HEK293 (cell line): Measurements from ENCODE around the gene SH2D1A.

ENCODE experiments used
- CTCF ChIA-PET: fragments of 350-600 bp; formaldehyde crosslinking; extraction: SDS; loops from one replicate; lab custom pipeline; 2021; ENCODE audit warnings: antibody characterized with exemption; lab: Yijun Ruan, JAX
- POLR2A ChIA-PET: fragments of 300-600 bp; formaldehyde crosslinking; extraction: SDS; loops from one replicate; lab custom pipeline; 2020; ENCODE audit warnings: antibody characterized with exemption, inconsistent platforms; lab: Yijun Ruan, JAX
- H3K27ac ChIP-seq: fragments of 200-500 bp; sonication (Bioruptor generic); 2 replicates; pipeline ENCODE4 v1.5.1; 2014; ENCODE audit warnings: low read depth, low read length, control low read depth, inconsistent platforms; ENCODE audit errors: extremely low read depth
- H3K36me3 ChIP-seq, 2 experiments: fragments of 200-500 bp in 1 of 2; sonication (Bioruptor generic) in 1 of 2; 1 replicate in 1 of 2; 2 replicates in 1 of 2; pipeline ENCODE4 v1.5.1; 2014 to 2017; ENCODE audit warnings: inconsistent platforms in 2 of 2, low read length in 2 of 2; ENCODE audit not compliant: control insufficient read depth in 2 of 2, insufficient read depth in 1 of 2
- H3K4me1 ChIP-seq: fragments of 200-500 bp; sonication (Bioruptor generic); 2 replicates; pipeline ENCODE4 v1.5.1; 2014; ENCODE audit warnings: mild to moderate bottlenecking, low read length, inconsistent platforms; ENCODE audit not compliant: control insufficient read depth, insufficient read depth
- H3K4me3 ChIP-seq: 2 replicates; pipeline ENCODE4 v1.5.1; 2011; ENCODE audit warnings: low read depth, mild to moderate bottlenecking, control low read depth, low read length, moderate library complexity
- H3K9me3 ChIP-seq: fragments of 200-500 bp; sonication (Bioruptor generic); 2 replicates; pipeline ENCODE4 v1.5.1; 2014; ENCODE audit warnings: low read depth, low read length, inconsistent platforms; ENCODE audit not compliant: control insufficient read depth, insufficient read depth
- ATF2 ChIP-seq: fragments of 450-650 bp; formaldehyde crosslinking; IDR thresholded peaks from 2 replicates; pipeline ENCODE4 v1.5.1; 2016; ENCODE audit warnings: missing biosample characterization, missing genetic modification characterization, low read depth
- EGR2 ChIP-seq: fragments of 450-650 bp; formaldehyde crosslinking; IDR thresholded peaks from 2 replicates; pipeline ENCODE4 v1.5.1; 2016; ENCODE audit warnings: low read depth, missing biosample characterization, missing genetic modification characterization
- KLF16 ChIP-seq: fragments of 450-650 bp; formaldehyde crosslinking; IDR thresholded peaks from 2 replicates; pipeline ENCODE4 v1.5.1; 2017; ENCODE audit warnings: missing biosample characterization, missing genetic modification characterization
- ZBTB10 ChIP-seq: fragments of 450-650 bp; formaldehyde crosslinking; IDR thresholded peaks from 2 replicates; pipeline ENCODE4 v1.5.1; 2016; ENCODE audit warnings: missing biosample characterization, missing genetic modification characterization
- ZFP3 ChIP-seq: fragments of 450-650 bp; formaldehyde crosslinking; IDR thresholded peaks from 2 replicates; pipeline ENCODE4 v1.5.1; 2016; ENCODE audit warnings: low read depth, missing biosample characterization, missing genetic modification characterization
- ZNF146 ChIP-seq: fragments of 450-650 bp; formaldehyde crosslinking; IDR thresholded peaks from 2 replicates; pipeline ENCODE4 v1.5.1; 2016; ENCODE audit warnings: missing biosample characterization, missing genetic modification characterization
- ZNF18 ChIP-seq: fragments of 450-650 bp; formaldehyde crosslinking; IDR thresholded peaks from 2 replicates; pipeline ENCODE4 v1.5.1; 2016; ENCODE audit warnings: missing biosample characterization, missing genetic modification characterization
- ZNF184 ChIP-seq: fragments of 450-650 bp; IDR thresholded peaks from 2 replicates; pipeline ENCODE4 v1.5.1; 2018; ENCODE audit warnings: missing biosample characterization, mild to moderate bottlenecking, missing genetic modification characterization
- ZNF202 ChIP-seq: fragments of 450-650 bp; formaldehyde crosslinking; IDR thresholded peaks from 2 replicates; pipeline ENCODE4 v1.5.1; 2016; ENCODE audit warnings: missing biosample characterization, missing genetic modification characterization, borderline replicate concordance
- ZNF211 ChIP-seq: fragments of 450-650 bp; formaldehyde crosslinking; IDR thresholded peaks from 2 replicates; pipeline ENCODE4 v1.5.1; 2016; ENCODE audit warnings: low read depth, missing biosample characterization, missing genetic modification characterization
- ZNF266 ChIP-seq: fragments of 450-650 bp; formaldehyde crosslinking; IDR thresholded peaks from 2 replicates; pipeline ENCODE4 v1.5.1; 2016; ENCODE audit warnings: missing biosample characterization, missing genetic modification characterization, low read depth
- ZNF362 ChIP-seq: fragments of 450-650 bp; formaldehyde crosslinking; IDR thresholded peaks from 2 replicates; pipeline ENCODE4 v1.5.1; 2016; ENCODE audit warnings: missing biosample characterization, missing genetic modification characterization
- ZNF37A ChIP-seq: fragments of 450-650 bp; IDR thresholded peaks from 2 replicates; pipeline ENCODE4 v1.5.1; 2018; ENCODE audit warnings: missing biosample characterization, missing genetic modification characterization
- ZNF488 ChIP-seq: fragments of 450-650 bp; formaldehyde crosslinking; IDR thresholded peaks from 2 replicates; pipeline ENCODE4 v1.5.1; 2016; ENCODE audit warnings: missing biosample characterization, missing genetic modification characterization
- ZNF501 ChIP-seq: fragments of 450-650 bp; formaldehyde crosslinking; IDR thresholded peaks from 2 replicates; pipeline ENCODE4 v1.5.1; 2016; ENCODE audit warnings: missing biosample characterization, missing genetic modification characterization
- ZNF629 ChIP-seq: fragments of 450-650 bp; formaldehyde crosslinking; IDR thresholded peaks from 2 replicates; pipeline ENCODE4 v1.5.1; 2017; ENCODE audit warnings: missing biosample characterization, missing genetic modification characterization
- ZNF654 ChIP-seq: fragments of 450-650 bp; formaldehyde crosslinking; IDR thresholded peaks from 2 replicates; pipeline ENCODE4 v1.5.1; 2016; ENCODE audit warnings: low read depth, missing biosample characterization, missing genetic modification characterization
- ZNF658 ChIP-seq: fragments of 450-650 bp; formaldehyde crosslinking; IDR thresholded peaks from 2 replicates; pipeline ENCODE4; 2016; ENCODE audit warnings: missing biosample characterization, missing genetic modification characterization
- ZNF677 ChIP-seq: fragments of 450-650 bp; IDR thresholded peaks from 2 replicates; pipeline ENCODE4 v1.5.0; 2018; ENCODE audit warnings: missing biosample characterization, mild to moderate bottlenecking, missing genetic modification characterization, moderate library complexity
- ZNF704 ChIP-seq: fragments of 450-650 bp; formaldehyde crosslinking; IDR thresholded peaks from 2 replicates; pipeline ENCODE4 v1.5.1; 2016; ENCODE audit warnings: missing biosample characterization, missing genetic modification characterization

The SH2D1A gene

GRCh38 chrX:124338733-124339514 is 7.4 kb upstream of the SH2D1A start:
- Histone ChIP-seq H3K27ac (no peak overlapping the region), H3K36me3 (no peaks in the 10 kb centered on the region)
- POLR2A ChIA-PET = no interaction called here
- no peak for TF ChIP-seq ZNF677
- TF ChIP-seq ZNF184 = no peak
- no peak for TF ChIP-seq ZNF488 (tag by site-specific recombination)
- no peak for TF ChIP-seq ZNF266 (tag by site-specific recombination)
- no peak for TF ChIP-seq ZFP3 (tag by site-specific recombination)
- TF ChIP-seq ZNF211 (tag by site-specific recombination) = no peak
- TF ChIP-seq ZNF18 (tag by site-specific recombination) = no peak
- no peak for TF ChIP-seq ZNF146 (tag by site-specific recombination)
- TF ChIP-seq ZBTB10 (tag by site-specific recombination) = no peak
- no peak for TF ChIP-seq ZNF658
- TF ChIP-seq ZNF501 (tag by site-specific recombination) = no peak
- no peak for TF ChIP-seq KLF16 (tag by site-specific recombination)
- no peak for TF ChIP-seq ZNF202
- TF ChIP-seq, all 188 proteins: peak for 0
- CTCF ChIA-PET = no interaction called here
- Histone ChIP-seq H3K4me3 (no peak overlapping the region), H3K9me3 (no peaks in the 10 kb centered on the region), H3K4me1 (no peaks in the 10 kb centered on the region)

- Histone ChIP-seq H3K9me3 (no peaks in the 10 kb centered on the region), H3K27ac (no peak overlapping the region), H3K36me3 (no peaks in the 10 kb centered on the region), H3K4me3 (no peak overlapping the region), H3K4me1 (no peaks in the 10 kb centered on the region)
- ChIA-PET CTCF (no interaction called here), POLR2A (no interaction called here)
- TF ChIP-seq ATF2 (tag by site-specific recombination) (0 out of 2 replicates have a peak, but pooled peaks have one; percentile 25), ZNF362 (no peak), ZNF654 (tag by site-specific recombination) (no peak), ZNF37A (tag by site-specific recombination) (no peak), ZNF704 (tag by site-specific recombination) (no peak), ZNF658 (no peak), ZNF629 (tag by site-specific recombination) (no peak), EGR2 (tag by site-specific recombination) (no peak)
- TF ChIP-seq, all 188 proteins: peak for 1
Observed at GRCh38 chrX:124341396-124342132, 4.8 kb upstream of the SH2D1A start.
